GM04503 (cell line): Measurements from ENCODE around the gene RMDN3.

Experiments used
- DNase-seq: peaks from one replicate; pipeline ENCODE4 v3.0.0-alpha.2; 2012; ENCODE audit warnings: low read depth

RMDN3 gene

DNA sequence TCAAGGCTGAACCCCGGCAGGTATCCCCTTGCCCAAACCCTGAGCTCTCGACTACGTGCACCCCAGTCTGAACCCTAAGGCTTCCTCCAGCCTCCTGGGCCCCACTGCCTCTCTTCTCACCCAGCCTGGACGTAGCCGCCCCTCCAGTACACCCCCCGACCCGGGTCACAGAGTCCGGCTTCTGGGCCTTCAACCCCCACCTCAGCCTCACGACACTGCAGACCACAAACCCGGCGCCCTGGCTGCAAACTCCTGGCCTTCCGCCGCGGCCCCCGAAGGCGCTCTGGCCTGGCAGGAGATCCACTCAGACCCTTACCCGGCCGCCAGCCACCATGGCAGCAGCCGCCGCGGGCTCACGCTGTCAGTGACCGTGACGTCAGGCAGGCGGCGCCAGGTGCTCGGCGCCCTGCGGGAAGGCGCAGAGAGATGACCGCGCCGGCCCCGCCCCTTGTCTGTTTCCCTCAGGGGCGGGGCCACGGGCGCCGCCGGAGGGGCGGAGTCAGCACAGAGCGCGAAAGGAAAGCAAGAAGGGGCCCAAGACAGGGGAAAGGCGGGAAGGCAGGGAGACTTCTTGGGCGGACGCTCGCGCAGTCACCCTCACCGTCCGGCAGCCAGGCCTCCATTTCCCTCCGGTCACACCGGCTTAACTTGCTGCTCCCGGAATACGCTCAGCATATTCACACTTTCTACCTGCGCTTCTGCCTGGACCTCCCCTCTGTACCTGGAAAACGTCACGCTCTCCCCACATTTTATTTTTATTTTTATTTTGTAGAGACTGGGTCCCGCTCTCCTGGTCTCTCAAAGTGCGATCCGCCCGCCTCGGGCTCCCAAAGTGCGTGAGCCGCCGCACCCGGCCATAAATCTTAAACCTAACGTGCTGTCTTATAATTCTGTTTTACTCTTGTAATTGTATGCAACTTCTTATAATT, at the start of gene RMDN3:
RMDN3 (minus strand) TSS at position 372 of the 929 bp plus-strand sequence. CDS start 471 bp downstream, outside the sequence.
- DNase-seq: no peak

DNA sequence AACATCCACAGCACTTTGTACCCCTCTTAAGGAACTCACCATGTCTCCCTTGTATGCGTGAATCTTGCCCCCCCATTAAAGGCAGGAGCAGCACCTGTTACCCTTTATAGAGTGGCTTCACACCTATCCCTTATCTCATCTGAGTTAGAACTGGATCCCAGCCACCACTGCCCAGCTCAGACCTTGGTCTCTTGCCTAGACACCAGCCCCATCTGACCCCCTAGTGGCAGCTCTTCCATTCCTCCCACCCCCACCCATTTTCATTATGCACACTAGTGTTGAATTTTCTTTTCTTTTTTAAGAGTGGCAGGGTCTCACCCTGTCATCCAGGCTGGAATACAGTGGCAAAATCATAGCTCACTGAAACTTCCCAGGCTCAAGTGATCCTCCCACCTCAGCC, 48.6 kb upstream of the RMDN3 start:
- no peak for DNase-seq

- DNase-seq: no peak
These were observed 48.0 kb upstream of the RMDN3 start for GRCh38 chr15:40803076-40803475.

GRCh38 chr15:40799523-40799922, 44.5 kb upstream of the RMDN3 start:
- DNase-seq: no peak

GRCh38 chr15:40796512-40796911, 41.5 kb upstream of the RMDN3 start:
- DNase-seq: no peak

GRCh38 chr15:40796041-40796440, 41.0 kb upstream of the RMDN3 start:
- no peak for DNase-seq

GRCh38 chr15:40793216-40793989, 38.3 kb upstream of the RMDN3 start:
- DNase-seq: peak; percentile 69

- no peak for DNase-seq
These were observed 37.3 kb upstream of the RMDN3 start for GRCh38 chr15:40792394-40792793.

GRCh38 chr15:40790718-40791117, 35.7 kb upstream of the RMDN3 start:
- DNase-seq: no peak

DNA sequence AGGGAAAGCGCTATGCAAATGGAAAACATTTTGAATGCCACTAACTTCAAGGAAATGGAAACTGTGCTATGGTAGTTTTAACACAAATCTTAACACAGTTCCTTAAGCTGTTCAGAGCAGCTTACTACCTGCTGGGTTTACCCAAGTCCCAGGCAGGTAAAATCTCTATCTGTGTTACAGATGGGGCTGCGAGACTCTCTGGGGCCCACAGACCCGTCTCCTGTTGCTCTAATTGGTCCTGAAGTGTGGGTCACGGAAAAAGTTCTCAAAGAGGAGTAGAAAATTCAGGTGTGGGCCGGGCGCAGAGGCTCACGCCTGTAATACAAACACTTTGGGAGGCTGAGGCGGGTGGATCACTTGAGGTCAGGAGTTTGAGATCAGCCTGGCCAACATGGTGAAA, 34.9 kb upstream of the RMDN3 start:
- no peak for DNase-seq

GRCh38 chr15:40789119-40789518, 34.1 kb upstream of the RMDN3 start:
- no peak for DNase-seq

DNA sequence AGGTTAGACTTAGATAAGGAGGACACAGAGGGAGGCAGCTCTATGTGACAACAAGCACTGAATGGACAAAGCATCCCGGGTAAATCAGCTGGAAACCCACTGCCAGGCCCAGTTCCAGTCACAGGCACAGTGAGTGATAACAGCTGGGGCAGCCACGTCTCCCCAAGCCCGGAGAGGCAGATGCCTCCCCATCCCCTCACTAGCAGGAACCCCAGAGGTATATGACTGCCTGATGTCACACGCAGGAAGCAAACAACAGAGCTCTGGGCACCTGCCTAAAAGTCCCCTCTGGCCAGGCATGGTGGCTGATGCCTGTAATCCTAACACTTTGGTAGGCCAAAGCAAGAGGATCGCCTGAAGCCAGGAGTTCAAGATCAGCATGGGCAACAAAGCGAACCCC, 32.9 kb upstream of the RMDN3 start:
- no peak for DNase-seq

DNA sequence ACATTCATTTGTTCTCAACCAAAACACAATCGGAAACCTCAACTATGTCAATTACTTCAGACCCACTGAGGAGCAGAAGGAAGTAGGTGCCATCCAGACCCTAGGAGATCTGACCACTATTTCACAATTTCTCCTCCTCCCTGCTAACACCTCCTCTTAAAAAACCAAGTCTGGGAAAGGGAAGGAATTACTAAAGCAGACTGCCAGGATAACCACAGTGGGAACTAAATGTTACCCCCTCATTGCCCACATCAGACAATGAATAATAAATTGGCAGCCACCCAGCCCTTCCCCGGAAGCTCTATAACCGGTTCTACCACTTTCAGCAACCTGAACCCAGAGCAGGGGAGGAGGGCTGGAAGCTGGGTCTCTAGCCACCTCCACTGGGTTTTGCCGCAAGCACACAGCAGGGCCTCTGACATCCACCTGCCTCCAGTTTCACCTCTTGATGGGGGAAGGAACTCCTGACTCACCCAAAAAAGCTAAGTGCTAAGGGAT, 32.3 kb upstream of the RMDN3 start:
- no peak for DNase-seq

DNA sequence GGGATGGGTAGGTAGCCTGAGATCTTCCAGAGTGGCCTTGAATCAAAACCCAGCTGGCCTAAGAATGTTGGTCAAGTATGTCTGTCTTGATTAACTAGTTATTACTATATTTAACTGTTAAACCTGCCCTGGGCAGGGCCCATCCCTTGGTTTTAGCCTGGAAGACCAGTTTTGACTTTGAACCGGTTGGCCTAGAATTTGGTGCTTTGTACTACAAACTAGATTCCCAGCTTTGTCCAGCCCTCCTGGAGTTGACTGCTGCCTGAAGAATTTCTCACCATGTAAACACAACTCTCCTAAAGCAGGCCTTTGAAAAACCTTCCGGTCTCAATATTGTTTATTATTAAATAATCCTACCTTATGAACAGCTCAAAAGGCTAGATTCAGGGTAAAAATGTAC, 30.8 kb upstream of the RMDN3 start:
- DNase-seq: no peak

DNA sequence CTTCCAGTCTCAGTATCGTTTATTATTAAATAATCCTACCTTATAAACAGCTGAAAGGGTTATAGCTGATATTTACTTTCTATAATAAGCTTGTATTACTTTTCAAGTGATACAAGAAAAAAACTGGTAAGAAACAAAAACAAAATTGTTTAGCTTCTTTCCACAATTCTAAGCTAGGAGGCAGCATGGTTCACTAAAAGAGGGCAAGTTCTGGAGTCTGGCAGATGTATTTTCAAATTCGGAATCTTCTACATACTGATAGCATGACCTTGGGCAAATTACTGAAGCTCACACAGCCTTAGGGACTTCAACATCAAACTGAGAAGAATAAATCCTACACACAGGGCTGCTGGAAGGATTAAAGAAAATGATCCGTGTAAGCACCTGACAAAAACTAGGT, 30.1 kb upstream of the RMDN3 start:
- no peak for DNase-seq

- no peak for DNase-seq
These were observed 27.7 kb upstream of the RMDN3 start for GRCh38 chr15:40782609-40783227.

GRCh38 chr15:40776537-40777141, 21.6 kb upstream of the RMDN3 start:
- DNase-seq: peak; percentile 49

GRCh38 chr15:40775740-40776536, 20.9 kb upstream of the RMDN3 start:
- no peak for DNase-seq

DNA sequence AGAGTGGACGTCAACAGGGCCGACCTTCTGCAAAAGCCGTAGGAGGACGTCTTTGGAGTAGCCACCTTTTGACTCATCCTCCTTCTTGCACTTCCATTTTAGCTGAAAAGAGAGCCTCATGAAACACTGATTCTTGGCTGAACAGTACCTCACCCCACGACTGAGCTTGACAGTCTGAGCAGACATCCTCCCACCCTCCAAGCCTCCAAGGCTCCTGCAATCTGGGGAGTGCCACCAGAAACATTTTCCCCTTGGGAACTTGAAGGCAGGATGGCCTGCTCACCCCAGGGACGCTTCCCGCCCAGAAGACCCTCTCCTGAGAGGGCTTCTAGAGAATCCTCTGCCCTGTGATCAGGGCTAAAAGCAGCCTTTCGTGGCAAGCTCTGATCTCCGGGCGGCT, 20.0 kb upstream of the RMDN3 start:
- DNase-seq: no peak

DNA sequence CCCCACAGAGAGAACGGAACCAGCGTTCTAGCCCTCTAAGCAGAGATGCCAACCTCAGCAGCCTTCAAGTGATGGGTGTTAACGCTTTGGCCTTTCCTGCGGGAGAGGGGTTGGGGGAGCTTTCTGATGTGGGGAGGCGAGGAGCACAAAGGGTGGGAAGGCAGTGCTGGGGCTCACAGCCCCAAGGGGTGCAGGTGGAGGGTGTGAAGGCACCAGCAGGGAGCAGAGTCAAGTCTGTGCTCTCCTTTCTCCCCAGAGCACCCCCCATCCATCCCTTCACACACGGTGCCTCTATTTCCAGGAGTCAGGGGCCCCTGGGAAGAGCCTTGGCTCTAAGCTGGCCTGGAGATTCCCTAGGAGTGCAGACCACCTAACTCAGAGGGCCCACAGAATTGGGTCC, 18.8 kb upstream of the RMDN3 start:
- no peak for DNase-seq

DNA sequence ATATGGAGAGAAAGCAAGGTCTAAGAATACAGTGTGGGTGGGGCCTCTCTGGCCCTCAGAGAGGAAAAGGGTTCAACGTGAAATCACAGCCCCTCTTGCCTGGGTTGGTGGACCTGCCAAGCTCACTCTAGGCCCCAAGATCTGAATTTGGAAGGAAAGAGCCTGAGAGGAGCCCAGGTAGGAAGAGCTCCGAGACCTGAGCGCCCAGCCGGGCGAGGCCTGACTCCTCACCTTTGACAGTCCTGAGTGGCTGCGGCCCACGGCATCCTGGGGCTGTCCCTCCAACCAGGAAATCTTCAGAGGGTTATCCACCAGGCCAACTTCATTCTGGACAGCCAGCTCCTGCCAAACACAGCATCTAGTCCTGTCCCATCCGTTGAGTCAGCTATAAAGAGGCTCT, 18.4 kb upstream of the RMDN3 start:
- DNase-seq: no peak
